Upper lobe of right lung (tissue), 1 donor: Measurements from ENCODE around the gene CNIH2. TPM values are rescaled to one million over a fixed set of nuclear protein-coding genes. Genes with fewer than 3 reads are reported as not detected.

Source experiments
- ATAC-seq: fragments of 200-7000 bp; cut with Tn5 transposase; one replicate; pipeline ENCODE4 v1.9.1; 2020; ENCODE audit warnings: mild to moderate bottlenecking, moderate library complexity
- DNase-seq: peaks from one replicate; pipeline ENCODE4 v3.0.0-alpha.2; 2020
- H3K27ac ChIP-seq: fragments of 200-600 bp; one replicate; pipeline ENCODE4 v1.8.0; 2022
- H3K27me3 ChIP-seq: fragments of 200-600 bp; one replicate; pipeline ENCODE4 v1.8.0; 2022; ENCODE audit warnings: mild to moderate bottlenecking
- H3K36me3 ChIP-seq: fragments of 200-600 bp; one replicate; pipeline ENCODE4 v1.8.0; 2022
- H3K4me1 ChIP-seq: fragments of 200-600 bp; one replicate; pipeline ENCODE4 v1.8.0; 2022
- H3K4me3 ChIP-seq: fragments of 200-600 bp; one replicate; pipeline ENCODE4 v1.8.0; 2022; ENCODE audit warnings: mild to moderate bottlenecking
- H3K9me3 ChIP-seq: fragments of 200-600 bp; one replicate; pipeline ENCODE4 v1.8.0; 2022
- intact Hi-C: fragments of 100-400 bp; cut with DNase I; formaldehyde crosslinking; loops from one replicate; pipeline ENCODE4 v1.11.0; 2022
- long read RNA-seq: library from polyadenylated mRNA; unstranded; transcript quantifications from one replicate; pipeline ENCODE4 v2.0.0, GENCODE V29; 2021
- total RNA-seq: library from RNA; stranded (reverse); fragmentation: NEBNext Ultra II Directional; extraction: Animal tissue kit (Norgen Biotek cat#: 25700); gene quantifications from one replicate; pipeline ENCODE4 v1.2.1, GENCODE V29; 2021
- TF ChIP-seq, protein P1 (sequence below): fragments of 200-600 bp; IDR thresholded peaks from one replicate; pipeline ENCODE4 v1.8.0; 2022; ENCODE audit warnings: antibody characterized with exemption
- donor health status: DM: no; HTN: yes; CAD: no; lungs with severe emphysema.

The CNIH2 gene
- 1.6 TPM for total RNA-seq
- long read RNA-seq, result 0 reads

DNA sequence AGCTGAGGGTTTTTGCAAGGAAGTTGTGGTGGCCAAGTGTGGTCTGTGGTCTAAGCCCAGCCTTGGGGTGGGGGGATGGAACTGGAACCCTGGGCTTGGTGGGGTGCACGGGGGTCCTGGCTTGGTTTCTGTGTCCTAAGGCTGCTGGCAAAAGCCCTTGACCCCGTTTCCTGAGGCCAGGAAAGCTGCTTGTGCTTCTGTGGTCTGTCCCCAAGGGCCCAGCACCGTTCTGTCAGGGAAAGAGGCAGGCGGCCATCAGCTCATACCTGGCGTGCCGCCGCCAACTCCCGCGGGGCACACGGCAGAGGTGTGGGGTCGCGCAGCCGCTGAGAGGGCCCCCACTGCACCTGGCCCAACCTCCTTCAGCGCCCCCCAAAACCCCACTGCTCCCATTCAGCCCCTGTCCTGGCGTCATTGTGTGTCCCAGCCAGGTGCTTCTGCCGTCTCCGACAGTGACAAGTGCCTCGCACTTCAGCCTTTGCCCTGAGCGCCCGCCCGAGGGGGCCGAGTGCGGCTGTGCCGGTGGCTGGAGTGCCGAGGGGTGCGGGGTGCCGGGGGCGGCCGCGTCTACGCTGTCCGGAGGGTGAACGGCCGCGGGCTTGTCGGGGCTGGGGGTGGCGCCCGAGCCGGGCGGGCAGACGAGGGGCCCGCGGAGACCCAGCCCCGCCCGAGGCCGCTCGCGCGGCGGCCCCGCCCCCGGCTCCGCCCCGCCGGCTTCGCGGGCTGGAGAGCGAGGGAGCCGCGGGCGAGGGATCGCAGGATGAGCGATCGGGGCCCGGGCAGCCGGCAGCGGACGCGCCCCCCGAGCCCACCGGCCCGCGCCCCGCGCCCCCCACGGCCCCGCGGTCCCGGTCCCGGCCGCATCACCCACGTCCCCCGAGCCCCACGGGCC lies at the start of gene CNIH2:
CNIH2 (plus strand) TSS at position 705 of the 892 bp plus-strand sequence. CDS start 282 bp downstream, outside the sequence.
- Histone ChIP-seq H3K9me3 (no peaks in the 10 kb centered on the region), H3K27me3 (no peaks in the 10 kb centered on the region), H3K4me1 (peaks cover 5% of the 10 kb centered on the region), H3K27ac (peak within 1 kb of the TSS; percentile 17), H3K4me3 (no peak within 1 kb of the TSS), H3K36me3 (peaks cover 35% of the 10 kb centered on the region)
- TF ChIP-seq, protein P1, sequence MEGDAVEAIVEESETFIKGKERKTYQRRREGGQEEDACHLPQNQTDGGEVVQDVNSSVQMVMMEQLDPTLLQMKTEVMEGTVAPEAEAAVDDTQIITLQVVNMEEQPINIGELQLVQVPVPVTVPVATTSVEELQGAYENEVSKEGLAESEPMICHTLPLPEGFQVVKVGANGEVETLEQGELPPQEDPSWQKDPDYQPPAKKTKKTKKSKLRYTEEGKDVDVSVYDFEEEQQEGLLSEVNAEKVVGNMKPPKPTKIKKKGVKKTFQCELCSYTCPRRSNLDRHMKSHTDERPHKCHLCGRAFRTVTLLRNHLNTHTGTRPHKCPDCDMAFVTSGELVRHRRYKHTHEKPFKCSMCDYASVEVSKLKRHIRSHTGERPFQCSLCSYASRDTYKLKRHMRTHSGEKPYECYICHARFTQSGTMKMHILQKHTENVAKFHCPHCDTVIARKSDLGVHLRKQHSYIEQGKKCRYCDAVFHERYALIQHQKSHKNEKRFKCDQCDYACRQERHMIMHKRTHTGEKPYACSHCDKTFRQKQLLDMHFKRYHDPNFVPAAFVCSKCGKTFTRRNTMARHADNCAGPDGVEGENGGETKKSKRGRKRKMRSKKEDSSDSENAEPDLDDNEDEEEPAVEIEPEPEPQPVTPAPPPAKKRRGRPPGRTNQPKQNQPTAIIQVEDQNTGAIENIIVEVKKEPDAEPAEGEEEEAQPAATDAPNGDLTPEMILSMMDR, result no peak
- ATAC-seq, result peak; percentile 31
- no peak for DNase-seq
- intact Hi-C loops, result no loop called here

DNA sequence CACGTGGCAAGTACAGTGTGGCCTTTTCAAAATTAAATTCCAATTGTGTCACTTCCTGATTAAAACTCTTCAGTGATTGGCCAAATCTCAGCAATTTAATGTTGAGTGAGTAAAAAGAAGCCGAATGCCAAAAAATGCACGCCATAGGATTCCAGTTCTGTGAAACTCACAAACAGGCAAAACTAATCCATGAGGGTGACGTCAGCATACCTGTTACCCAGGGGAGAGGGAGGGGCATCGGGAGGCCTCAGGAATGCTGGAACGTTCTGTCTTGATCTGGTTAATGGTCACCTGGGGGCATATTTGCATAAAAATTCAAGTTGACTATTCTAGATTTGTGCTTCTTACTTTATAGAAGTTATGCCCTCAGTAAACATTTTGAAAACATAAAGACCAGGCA lies 49.5 kb upstream of the CNIH2 start:
- Histone ChIP-seq H3K36me3 (peaks cover 57% of the 10 kb centered on the region), H3K27ac (peak overlapping the region; percentile 38), H3K9me3 (no peaks in the 10 kb centered on the region), H3K4me3 (no peak overlapping the region), H3K4me1 (no peaks in the 10 kb centered on the region), H3K27me3 (no peaks in the 10 kb centered on the region)
- peak; percentile 88 for ATAC-seq
- TF ChIP-seq, protein P1, result no peak
- intact Hi-C loops, result no loop called here
- DNase-seq, result no peak

DNA sequence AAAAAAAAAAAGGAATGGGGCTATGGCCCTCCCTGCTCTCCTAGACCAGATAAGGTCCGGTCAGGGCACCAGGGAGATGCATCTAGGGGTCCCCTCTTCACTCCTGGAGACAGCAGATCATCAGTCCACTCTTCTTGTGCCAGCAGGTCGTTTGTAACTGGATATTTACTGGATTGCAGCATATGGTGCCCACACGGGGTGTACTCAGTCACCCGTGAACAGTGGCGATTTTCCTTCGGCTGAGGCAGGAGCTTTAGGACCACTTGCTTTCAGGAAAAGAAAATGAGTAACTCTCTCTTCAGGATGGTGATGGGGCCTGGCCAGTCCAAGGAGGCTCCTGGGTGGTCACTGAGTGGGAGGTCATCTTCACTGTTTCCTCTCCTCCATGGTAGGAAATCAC lies 47.8 kb upstream of the CNIH2 start:
- TF ChIP-seq, protein P1, result no peak
- no peak overlapping the region for H3K4me3 ChIP-seq
- DNase-seq (no peak), ATAC-seq (no peak)
- no peaks in the 10 kb centered on the region for H3K9me3 ChIP-seq
- H3K4me1 ChIP-seq, result no peaks in the 10 kb centered on the region
- intact Hi-C loops, result no loop called here
- no peak overlapping the region for H3K27ac ChIP-seq
- H3K36me3 ChIP-seq, result peaks cover 63% of the 10 kb centered on the region
- no peaks in the 10 kb centered on the region for H3K27me3 ChIP-seq

DNA sequence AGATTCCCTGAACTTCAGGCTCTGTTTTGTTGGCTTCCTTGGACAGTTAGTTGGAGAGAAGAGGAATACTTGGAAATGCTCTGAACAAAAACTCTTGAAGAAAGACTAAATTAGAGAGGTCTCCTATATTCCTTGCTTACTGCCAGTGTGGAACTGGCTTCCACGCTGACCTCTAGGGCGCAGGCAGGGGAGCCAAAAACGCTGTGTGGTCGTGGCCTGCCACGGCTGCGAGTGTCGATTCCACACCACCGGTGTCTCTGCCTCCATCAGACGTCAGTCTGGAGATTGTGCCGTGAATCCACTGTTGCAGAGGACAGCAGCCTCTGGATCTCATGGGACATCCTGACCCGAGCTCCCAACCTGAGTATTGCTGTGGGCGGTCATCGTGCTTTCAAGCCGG lies 47.0 kb upstream of the CNIH2 start:
- Histone ChIP-seq H3K27ac (no peak overlapping the region), H3K27me3 (no peaks in the 10 kb centered on the region), H3K9me3 (no peaks in the 10 kb centered on the region), H3K4me1 (no peaks in the 10 kb centered on the region), H3K4me3 (no peak overlapping the region), H3K36me3 (peaks cover 68% of the 10 kb centered on the region)
- intact Hi-C loops, result no loop called here
- DNase-seq, result no peak
- TF ChIP-seq, protein P1, result no peak
- ATAC-seq, result no peak

DNA sequence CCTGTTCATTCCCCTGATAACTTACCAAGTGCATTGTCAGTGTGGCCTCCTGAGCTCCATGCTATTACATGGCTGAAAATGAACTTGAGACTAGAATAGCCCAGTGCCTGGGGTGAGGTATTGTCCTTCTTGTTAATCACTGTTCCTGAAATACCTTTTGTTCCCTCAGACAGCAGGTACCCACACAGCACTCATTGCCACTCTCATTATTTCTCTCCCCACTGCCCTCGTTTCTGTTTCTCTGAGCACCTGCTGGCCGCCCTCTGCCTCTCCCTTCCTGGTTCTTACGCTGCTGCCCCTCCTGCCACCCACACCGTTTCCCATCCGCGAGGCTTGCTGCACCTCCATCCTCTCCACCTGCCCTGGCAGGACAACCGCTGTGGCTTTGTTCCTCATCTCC lies 46.4 kb upstream of the CNIH2 start:
- intact Hi-C loops, result no loop called here
- H3K36me3 ChIP-seq, result peaks cover 74% of the 10 kb centered on the region
- ATAC-seq, result no peak

More for the DNA sequence above, 46.4 kb upstream of the CNIH2 start:
- no peaks in the 10 kb centered on the region for H3K27me3 ChIP-seq
- H3K9me3 ChIP-seq, result no peaks in the 10 kb centered on the region
- no peak for DNase-seq
- no peak overlapping the region for H3K4me3 ChIP-seq
- no peak overlapping the region for H3K27ac ChIP-seq
- H3K4me1 ChIP-seq, result no peaks in the 10 kb centered on the region
- TF ChIP-seq, protein P1, result no peak
